NOMO-1 treated with DMSO at 0.1 percent for 48 hours (cell line): Measurements from ENCODE around the gene CROCC.
"Not testable (repeated sequence)": the region's sequence is repeated elsewhere in the genome, so short reads cannot be mapped to it uniquely, and the experiment has no call there.

Experiments
- DNase-seq: peaks from one replicate; lab custom pipeline; 2025; ENCODE audit not compliant: unreplicated experiment; lab: John Stamatoyannopoulos, UW

The CROCC gene

DNA sequence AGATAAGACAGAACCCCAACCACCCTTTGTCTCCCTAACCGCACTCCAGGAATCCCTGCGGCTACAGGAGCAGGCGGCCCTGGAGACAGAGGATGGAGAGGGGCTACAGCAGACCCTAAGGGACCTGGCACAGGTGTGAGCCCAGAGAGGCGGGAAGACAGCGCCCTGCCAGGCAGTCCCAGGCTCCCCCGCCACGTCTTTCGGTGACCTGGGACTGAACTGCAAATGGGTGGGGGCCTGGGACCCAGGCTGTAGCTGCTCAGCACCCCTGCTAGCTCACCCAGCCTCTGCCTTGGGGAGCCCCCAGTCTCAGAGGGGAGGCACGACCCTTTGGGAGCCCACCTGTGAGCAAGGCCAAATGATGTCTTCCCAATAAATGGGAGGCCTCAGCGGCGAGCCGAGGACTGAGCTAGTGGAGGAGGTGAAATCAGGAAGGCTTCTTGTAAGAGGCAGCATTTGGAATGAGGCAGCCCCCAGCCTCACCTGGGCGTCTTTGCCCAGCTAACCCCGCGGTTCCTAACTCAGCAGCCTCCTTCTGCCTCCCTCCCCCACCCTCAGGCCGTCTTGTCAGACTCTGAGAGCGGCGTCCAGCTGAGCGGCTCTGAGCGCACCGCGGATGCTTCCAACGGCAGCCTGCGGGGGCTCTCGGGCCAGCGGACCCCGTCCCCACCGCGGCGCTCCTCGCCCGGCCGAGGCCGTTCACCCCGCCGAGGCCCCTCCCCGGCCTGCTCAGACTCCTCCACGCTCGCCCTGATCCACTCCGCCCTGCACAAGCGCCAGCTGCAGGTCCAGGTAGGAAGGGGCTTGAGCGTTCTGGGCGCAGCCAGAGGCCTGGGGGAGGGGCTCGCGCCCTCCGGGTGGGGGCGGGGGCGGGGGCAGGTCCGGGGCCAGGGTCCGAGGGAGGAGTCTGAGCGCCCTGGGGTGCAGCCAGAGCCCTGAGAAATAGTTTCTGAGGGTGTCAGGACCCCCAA, 16.9 kb downstream of the CROCC start:
- no peak for DNase-seq

DNA sequence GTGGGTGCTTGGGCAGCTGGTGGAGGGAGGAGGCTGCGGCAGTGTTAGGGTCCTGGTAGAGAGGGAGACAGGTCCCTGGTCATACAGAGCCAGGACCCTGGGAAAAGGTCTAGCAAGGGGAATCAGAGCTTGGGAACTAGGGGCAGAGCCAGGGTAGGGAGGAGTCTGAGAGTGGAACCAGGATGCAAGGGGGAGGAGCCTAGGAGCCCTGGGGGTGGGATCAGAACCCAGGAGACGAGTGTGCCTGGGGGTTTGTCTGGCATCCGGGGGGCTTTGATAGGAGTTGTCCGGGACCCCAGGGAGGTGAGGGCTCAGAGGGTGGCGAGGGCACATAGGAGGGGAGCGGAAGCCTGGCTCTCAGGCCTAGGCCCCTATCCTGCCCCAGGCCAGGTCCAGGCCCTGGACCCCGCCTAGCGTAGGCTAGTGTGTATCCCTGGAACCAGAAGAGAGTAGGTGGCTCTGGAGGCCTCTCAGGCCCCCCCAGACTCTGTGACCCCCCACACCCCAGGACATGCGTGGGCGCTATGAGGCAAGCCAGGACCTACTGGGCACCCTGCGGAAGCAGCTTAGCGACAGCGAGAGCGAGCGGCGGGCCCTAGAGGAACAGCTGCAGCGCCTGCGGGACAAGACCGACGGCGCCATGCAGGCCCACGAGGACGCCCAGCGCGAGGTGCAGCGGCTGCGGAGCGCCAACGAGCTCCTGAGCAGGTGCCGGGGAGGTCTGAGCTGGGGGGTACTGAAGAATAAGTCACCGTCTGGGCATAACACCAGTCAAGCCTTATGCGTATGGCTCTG, 17.9 kb downstream of the CROCC start:
- not testable (repeated sequence) for DNase-seq

DNA sequence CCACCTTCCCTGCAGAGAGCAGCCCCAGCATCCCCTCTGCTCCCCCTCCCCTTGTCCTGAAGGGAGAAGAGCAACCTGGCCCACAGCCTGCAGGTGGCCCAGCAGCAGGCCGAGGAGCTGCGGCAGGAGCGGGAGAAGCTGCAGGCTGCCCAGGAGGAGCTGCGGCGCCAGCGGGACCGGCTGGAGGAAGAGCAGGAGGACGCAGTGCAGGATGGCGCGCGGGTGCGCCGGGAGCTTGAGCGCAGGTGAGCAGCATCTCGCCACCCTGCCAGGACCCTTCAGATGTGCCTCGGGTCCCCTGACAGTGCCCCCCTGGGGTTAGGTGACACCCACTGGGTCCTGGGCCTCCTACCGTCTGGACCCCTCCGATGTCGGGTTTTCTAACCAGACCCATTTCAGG, 22.3 kb downstream of the CROCC start:
- DNase-seq, result no peak

DNA sequence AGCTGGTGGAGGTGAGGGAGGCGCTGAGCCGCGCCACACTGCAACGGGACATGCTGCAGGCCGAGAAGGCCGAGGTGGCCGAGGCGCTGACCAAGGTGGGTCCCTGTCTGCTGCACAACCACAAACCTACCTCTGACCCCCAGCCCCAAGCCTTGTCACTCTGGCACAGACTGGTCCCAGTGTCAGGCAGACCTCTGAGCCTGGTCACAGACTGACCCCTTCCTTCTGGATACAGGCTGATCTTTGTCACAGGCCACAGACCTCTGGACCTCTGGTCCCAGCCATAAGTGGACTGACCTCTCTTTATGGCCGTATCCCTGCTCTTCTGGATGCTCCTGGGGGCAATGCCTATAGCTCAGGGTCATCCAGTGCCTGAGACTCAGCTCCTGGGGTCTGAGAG, 23.8 kb downstream of the CROCC start:
- DNase-seq, result not testable (repeated sequence)

DNA sequence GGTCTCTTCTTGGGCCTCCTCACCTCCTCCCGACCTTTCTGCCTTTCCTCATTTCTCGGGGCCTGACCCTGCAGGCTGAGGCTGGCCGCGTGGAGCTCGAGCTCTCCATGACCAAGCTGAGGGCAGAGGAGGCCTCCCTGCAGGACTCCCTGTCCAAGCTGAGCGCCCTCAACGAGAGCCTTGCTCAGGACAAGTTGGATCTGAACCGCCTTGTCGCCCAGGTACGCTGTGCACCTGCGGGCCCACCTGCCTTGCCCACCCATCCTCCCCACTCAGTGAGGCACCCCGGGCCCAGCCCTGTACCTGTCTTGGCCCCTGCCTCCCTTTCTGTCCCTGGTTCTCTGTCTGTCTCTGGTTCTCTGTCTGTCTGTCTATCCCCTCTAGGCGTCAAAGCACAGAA, 24.5 kb downstream of the CROCC start:
- DNase-seq, result not testable (repeated sequence)

DNA sequence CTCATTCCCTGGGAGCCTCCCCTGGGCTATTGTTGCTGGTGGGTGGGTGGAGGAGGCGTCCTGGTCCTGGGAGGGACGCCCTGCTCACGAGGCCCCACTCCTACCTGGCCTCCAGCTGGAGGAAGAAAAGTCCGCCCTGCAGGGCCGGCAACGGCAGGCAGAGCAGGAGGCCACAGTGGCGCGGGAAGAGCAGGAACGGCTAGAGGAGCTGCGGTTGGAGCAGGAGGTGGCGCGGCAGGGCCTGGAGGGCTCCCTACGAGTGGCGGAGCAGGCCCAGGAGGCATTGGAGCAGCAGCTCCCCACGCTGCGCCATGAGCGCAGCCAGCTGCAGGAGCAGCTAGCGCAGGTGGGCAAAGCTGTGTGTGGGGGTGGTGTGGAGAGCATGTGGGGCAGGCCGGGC, 24.9 kb downstream of the CROCC start:
- DNase-seq, result no peak

DNA sequence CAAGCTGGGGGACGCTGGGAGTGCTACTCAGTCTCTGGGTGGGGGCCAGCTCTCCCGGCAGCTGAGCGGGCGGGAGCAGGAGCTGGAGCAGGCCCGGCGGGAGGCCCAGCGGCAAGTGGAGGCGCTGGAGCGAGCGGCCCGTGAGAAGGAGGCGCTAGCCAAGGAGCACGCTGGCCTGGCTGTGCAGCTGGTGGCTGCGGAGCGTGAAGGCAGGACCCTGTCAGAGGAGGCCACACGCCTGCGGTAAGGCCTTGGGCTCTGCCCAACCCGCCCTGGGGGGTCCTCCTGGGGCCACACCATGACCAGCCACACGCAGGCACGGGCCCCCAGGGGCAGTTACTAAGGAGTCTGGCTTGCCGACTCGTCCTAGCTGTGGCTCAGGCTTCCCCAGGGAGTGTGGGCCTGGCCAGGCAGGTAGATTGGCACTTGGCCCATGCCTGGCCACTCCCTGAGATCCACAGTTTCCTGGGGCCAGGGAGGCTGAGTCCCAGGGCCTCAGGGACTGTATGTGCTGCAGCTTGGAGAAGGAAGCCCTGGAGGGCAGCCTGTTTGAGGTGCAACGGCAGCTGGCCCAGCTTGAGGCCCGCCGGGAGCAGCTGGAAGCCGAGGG, 26.7 kb downstream of the CROCC start:
- not testable (repeated sequence) for DNase-seq

DNA sequence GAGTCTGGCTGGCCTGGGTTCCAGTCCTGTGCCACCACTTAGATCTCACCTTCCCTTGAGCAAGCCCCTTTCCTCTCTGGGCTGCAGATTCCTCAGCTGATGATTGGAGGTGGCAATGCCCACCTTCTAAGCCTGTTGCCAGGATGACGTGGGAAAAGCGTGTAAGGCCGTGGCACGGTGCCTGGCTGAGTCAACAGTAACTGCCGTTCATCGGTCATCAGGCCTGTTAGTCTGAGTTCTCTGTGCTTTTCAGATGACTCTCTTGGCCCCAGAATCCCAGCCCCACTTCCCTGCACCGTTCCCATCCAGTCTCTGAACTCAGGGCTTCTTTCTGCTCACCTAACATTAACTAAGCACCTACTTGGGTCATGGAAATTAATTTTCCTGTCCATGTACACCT, 27.3 kb downstream of the CROCC start:
- not testable (repeated sequence) for DNase-seq

DNA sequence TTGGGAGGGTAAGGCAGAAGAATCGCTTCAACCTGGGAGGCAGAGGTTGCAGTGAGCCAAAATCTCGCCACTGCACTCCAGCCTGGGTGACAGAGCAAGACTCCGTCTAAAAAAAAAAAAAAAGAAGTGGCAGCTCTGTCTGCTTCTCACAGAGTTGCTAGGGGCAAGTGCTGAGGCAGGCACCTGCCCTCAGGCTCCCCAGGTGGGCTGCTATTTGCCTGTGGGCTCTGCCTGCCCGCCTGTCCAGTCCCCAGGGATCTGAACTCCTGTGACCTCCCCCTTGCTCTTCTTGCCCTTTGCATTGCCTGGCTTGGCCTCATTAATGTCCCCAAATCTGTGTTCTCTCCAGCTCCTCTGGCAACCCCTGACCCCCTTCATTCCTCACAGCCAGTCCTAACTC, 30.6 kb downstream of the CROCC start:
- DNase-seq, result not testable (repeated sequence)

DNA sequence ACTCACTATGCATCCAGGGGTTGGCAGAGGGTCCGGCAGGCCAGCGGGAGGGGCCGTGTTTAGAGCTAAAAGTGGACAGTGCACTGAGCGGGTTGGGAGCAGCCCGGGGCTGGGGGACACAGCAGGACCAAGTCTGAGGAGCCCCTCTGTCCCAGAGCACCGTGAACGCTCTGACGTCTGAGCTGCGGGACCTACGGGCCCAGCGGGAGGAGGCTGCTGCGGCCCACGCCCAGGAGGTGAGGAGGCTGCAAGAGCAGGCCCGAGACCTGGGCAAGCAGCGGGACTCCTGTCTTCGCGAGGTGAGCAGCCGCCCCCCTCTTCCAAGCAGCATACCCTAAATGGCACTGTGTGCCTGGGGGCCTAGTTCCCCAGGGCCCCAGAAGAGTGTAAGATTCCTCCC, 32.8 kb downstream of the CROCC start:
- no peak for DNase-seq

DNA sequence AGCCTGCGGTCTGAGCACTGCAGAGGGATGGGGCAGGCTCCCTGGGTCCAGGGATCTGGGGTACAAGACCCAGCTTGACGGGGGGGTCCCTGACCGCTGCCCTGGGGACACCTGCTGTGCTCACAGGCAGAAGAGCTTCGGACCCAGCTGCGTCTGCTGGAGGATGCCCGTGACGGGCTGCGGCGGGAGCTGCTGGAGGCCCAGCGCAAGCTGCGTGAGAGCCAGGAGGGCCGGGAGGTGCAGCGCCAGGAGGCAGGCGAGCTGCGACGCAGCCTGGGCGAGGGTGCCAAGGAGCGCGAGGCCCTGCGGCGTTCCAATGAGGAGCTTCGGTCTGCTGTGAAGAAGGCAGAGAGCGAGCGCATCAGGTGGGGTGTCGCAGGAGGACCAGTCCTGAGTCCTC, 33.5 kb downstream of the CROCC start:
- DNase-seq, result no peak

DNA sequence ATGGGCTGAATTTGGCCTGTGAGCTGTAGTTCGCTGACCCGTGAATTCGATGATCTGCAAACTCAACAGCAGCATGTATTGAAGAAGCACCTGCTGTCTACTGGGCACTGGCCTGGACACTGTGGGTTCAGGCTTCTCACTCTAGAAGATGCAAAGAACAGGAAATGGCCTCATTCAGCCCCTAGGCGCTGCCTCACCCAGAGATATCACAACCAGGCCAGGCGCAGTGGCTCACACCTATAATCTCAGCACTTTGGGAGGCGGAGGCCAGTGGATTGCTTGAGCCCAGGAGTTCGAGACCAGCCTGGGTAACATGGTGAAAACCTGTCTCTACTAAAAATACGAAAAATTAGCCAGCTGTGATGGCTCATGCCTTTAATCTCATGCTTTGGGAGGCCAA, 35.0 kb downstream of the CROCC start:
- DNase-seq, result no peak

DNA sequence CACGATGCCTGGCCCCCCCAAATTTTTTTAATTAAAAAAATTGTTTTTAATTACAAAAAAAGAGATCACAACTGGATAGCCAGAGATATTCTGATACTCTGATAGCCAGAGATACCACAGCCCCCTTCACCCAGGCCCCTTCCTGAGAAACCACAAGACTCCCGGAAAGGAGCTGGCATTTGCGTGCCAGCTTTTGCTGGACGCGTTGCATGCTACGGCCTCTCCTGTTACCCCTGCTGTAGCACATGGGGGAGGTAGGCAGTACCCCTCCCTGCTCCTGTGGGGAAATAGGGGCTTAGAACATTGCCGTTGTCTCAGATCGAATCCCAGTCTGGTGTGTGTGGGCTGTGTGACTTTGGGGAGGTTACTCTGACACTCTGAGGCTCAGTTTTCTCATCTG, 36.0 kb downstream of the CROCC start:
- no peak for DNase-seq

DNA sequence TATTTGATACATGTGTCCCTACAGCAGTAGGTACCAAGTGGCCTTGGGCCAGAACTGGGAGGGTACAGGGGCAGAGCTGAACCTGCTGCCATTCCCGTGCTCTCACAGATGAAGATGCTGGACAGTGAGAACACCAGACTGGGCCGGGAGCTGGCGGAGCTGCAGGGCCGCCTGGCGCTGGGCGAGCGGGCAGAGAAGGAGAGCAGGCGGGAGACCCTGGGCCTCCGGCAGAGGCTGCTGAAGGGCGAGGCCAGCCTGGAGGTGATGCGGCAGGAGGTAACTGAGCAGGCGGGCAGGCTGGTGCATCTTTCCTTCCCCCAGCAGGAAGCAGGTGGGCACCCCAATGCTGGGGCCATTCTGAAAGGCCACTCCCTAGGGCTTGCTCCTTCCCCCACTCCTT, 36.7 kb downstream of the CROCC start:
- no peak for DNase-seq

DNA sequence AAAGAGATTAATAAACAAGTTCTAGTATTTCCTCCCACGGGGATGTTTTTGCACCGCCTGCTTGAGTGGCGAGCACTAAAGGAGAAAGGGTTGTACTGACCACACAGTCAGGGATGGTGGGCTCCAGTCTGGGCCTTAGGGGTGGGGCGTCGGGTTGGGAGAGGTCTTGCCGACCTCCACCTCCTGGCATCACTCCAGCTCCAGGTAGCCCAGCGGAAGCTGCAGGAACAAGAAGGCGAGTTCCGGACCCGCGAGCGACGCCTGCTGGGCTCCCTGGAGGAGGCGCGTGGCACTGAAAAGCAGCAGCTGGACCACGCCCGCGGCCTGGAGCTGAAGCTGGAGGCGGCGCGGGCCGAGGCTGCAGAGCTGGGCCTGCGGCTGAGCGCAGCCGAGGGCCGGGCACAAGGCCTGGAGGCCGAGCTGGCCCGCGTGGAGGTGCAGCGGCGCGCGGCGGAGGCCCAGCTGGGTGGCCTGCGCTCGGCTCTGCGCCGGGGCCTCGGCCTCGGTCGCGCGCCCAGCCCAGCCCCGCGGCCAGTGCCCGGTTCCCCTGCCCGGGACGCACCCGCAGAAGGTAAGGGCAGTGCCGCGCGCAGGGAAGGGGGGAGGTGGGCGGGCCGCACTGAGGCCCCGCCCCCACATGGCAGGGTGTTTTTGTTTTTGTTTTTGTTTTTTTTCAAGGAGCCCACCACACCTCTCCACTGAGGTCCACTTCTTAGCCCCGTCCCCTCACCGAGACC, 39.0 kb downstream of the CROCC start:
- DNase-seq, result peak; percentile 52

DNA sequence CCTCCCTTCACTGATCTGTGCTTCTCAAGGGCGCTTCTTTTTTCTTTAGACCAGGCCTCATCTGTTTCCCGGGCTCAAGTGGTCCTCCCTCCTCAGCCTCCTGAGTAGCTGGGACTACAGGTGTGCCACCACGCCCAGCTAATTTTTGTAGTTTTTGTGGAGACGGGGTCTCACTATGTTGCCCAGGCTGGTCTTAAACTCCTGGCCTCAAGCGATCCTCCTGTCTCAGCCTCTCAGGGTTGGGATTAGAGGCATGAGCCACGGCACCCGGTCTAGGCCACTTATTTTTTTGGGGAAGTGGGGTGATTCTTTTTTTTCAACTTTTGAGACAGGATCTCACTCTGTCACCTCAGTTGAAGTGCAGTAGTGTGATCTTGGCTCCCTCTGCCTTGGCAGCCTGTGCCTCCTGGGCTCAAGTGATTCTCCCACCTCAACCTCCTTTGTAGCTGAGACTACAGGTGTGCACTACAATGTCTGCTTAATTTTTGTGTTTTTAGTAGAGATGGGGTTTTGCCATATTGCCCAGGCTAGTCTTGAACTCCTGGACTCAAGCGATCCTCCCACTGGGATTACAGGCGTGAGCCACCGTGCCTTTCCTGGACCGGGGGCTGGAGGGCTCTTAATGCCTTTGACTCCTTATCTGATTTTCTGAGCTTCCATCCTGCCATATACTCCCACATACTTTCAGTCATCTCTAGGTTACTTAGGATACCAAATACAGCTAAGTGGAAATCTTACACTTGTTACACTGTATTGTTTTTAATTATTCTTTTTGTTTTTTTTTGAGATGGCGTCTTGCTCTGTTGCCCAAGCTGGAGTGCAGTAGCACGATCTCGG, 39.8 kb downstream of the CROCC start:
- no peak for DNase-seq

DNA sequence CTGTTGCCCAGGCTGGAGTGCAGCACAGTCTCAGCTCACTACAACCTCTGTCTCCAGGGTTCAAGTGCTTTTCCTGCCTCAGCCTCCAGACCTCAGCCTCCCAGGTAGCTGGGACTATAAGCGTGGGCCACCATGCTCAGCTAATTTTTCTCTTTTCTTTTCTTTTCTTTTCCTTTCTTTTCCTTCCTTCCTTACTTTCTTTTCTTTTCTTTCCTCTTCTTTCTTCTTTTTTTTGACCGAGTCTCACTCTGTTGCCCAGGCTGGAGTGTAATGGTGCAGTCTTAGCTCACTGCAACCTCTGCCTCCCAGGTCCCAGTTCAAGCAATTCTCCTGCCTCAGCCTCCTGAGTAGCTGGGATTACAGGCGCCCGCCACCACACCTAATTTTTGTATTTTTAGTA, 42.4 kb downstream of the CROCC start:
- DNase-seq, result not testable (repeated sequence)

DNA sequence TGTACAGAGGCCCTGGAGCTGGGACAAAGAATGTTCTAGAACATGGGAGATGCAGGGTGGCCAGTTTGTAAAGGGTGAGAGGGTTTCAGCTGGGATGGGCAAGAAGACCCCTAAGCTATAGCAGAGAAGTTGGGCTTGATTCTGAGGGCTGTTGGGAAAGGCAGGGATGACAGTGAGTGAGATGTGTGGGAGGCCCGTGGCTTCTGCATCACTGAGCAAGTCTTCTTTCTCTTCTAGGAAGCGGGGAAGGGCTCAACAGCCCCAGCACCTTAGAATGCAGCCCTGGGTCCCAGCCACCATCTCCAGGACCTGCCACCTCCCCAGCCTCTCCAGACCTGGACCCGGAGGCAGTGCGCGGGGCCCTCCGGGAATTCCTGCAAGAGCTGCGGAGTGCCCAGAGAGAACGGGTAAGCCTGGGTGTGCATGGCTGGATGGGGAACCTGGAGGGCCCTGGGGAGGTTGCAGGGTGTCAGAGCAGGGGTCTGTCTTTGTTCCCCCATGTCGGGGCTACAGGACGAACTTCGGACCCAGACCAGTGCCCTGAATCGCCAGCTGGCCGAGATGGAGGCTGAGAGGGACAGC, 43.8 kb downstream of the CROCC start:
- no peak for DNase-seq

DNA sequence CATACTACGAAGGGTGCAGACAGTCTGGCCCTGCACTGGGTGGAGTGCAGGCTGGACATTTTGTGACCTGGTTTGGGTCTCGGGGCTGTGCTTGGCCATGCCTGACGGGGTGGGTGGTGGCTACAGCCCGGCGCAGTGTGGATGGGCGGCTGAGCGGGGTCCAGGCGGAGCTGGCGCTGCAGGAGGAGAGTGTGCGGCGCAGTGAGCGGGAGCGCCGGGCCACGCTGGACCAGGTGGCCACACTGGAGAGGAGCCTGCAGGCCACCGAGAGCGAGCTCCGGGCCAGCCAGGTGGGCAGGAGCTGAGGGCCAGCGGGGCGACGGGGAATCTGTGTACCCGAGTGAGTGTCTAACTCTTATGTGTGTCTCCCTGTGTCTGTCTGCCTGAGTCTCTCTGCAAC, 44.6 kb downstream of the CROCC start:
- no peak for DNase-seq

DNA sequence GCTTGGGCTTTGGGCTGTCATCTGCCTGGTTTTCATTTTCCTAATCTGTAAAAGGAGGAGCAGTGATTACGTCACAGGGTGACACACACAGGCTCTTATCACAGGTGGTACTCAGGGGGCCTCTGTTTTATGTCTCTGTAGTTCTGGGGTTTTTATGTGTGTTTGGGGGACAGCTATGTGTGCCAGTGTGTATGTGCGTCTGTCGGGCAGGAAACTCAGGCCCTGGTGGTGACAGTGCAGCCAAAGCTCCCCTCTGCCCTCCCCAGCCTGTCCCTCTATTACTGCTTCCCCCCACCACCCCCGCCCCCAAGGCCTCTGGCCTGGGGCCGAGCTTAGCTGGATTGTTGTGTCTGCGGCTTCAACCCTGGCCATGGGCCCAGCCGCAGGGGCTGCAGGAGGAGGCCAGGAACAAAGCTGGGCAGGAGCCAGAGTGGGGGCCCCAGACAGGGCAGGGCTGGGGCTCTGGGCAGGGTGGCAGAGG, 45.4 kb downstream of the CROCC start:
- no peak for DNase-seq
